ENCODE measurements around the gene INTS3. TPM values are rescaled to one million over a fixed set of nuclear protein-coding genes. Genes with fewer than 3 reads are reported as not detected.
"Not testable (repeated sequence)": the region's sequence is repeated elsewhere in the genome, so short reads cannot be mapped to it uniquely, and the experiment has no call there.

Gene INTS3
- polyA plus RNA-seq, 1 donor from 2014 or later, result 29.9 TPM

- H3K4me3 ChIP-seq (ENCODE audit: low read length); H3K79me2 ChIP-seq (replicated peaks; ENCODE audit: insufficient read depth, low read length); H4K20me1 ChIP-seq (ENCODE audit: insufficient read depth); H3F3A ChIP-seq (ENCODE audit: insufficient read depth, low read length, poor library complexity, severe bottlenecking); H3K27me3 ChIP-seq (ENCODE audit: insufficient read depth, low read depth, low read length); H3K4me2 ChIP-seq (ENCODE audit: low read length); H3K9ac ChIP-seq (ENCODE audit: low read length); H2AFZ ChIP-seq (ENCODE audit: low read depth, low read length); H3K9me3 ChIP-seq (ENCODE audit: low read length); H3K36me3 ChIP-seq (ENCODE audit: insufficient read depth, low read length); H3K9me2 ChIP-seq (ENCODE audit: insufficient read depth, low read length); H3K27ac ChIP-seq (ENCODE audit: low read length): not testable (repeated sequence)
These were observed 38.8 kb downstream of the INTS3 start for GRCh38 chr1:153766663-153767062.

GRCh38 chr1:153767519-153767918, 39.7 kb downstream of the INTS3 start:
- no peak for TF ChIP-seq TAF1 (IDR thresholded peaks at IDR 0.05; ENCODE audit: low read depth)
- no peak for TF ChIP-seq REST (IDR thresholded peaks at IDR 0.05; ENCODE audit: borderline replicate concordance)
- TF ChIP-seq EP300 (conservative IDR thresholded peaks at IDR 0.05; ENCODE audit: poor library complexity, severe bottlenecking), result no peak
- TF ChIP-seq MXI1 (conservative IDR thresholded peaks at IDR 0.05; ENCODE audit: poor library complexity, severe bottlenecking), result no peak
- TF ChIP-seq CTCF (IDR thresholded peaks at IDR 0.05; ENCODE audit: poor library complexity, severe bottlenecking), result no peak
- TF ChIP-seq POLR2AphosphoS5 (IDR thresholded peaks at IDR 0.05), result no peak
- TF ChIP-seq SMC3 (conservative IDR thresholded peaks at IDR 0.05; ENCODE audit: poor library complexity), result no peak
- no peak for TF ChIP-seq RAD21 (conservative IDR thresholded peaks at IDR 0.05)
- no peak for TF ChIP-seq EZH2 (IDR thresholded peaks at IDR 0.05; ENCODE audit: borderline replicate concordance, insufficient read depth, low read length, poor library complexity, severe bottlenecking)
- Histone ChIP-seq H3F3A (ENCODE audit: insufficient read depth, low read length, poor library complexity, severe bottlenecking) (no peaks in the 10 kb centered on the region), H3K27ac (ENCODE audit: low read length) (no peak overlapping the region), H3K4me3 (ENCODE audit: low read length) (no peak overlapping the region), H3K9me3 (ENCODE audit: low read length) (no peaks in the 10 kb centered on the region), H3K9me2 (ENCODE audit: insufficient read depth, low read length) (no peaks in the 10 kb centered on the region), H3K4me2 (ENCODE audit: low read length) (no peak overlapping the region), H3K79me2 (replicated peaks; ENCODE audit: insufficient read depth, low read length) (no peaks in the 10 kb centered on the region), H4K20me1 (ENCODE audit: insufficient read depth) (no peaks in the 10 kb centered on the region), H3K27me3 (ENCODE audit: insufficient read depth, low read depth, low read length) (no peaks in the 10 kb centered on the region), H2AFZ (ENCODE audit: low read depth, low read length) (no peak overlapping the region), H3K9ac (ENCODE audit: low read length) (no peak overlapping the region), H3K36me3 (ENCODE audit: insufficient read depth, low read length) (no peaks in the 10 kb centered on the region)
